PC-3 (cell line): ENCODE measurements around the gene CSTPP1. TPM values are rescaled to one million over a fixed set of nuclear protein-coding genes. Genes with fewer than 3 reads are reported as not detected.

Experiments used
- ATAC-seq: fragments of 200-7000 bp; cut with Tn5 transposase; 2 replicates; pipeline ENCODE4 v1.9.1; 2020; ENCODE audit warnings: mild to moderate bottlenecking, moderate library complexity
- BruUV-seq: library from RNA; stranded (reverse); fragments of 400-500 nt; replicated peaks from 2 replicates; lab custom pipeline; 2021; lab: Mats Ljungman, UMichigan
- CTCF ChIA-PET: fragments of 300-600 bp; sonication (Branson Sonifier 250); formaldehyde crosslinking; loops from one replicate; lab custom pipeline; 2022; ENCODE audit warnings: antibody characterized with exemption; lab: Charles Lee
- POLR2A ChIA-PET: fragments of 300-600 bp; sonication (Branson Sonifier 250); formaldehyde crosslinking; loops from one replicate; lab custom pipeline; 2022; ENCODE audit warnings: antibody characterized with exemption; ENCODE audit not compliant: unreplicated experiment; lab: Charles Lee
- DNase-seq: peaks from one replicate; pipeline ENCODE4 v3.0.0-alpha.2; 2015
- H2AFZ ChIP-seq: fragments of 300-600 bp; sonication (generic); 2 replicates; pipeline ENCODE4 v1.6.0; 2016; ENCODE audit warnings: antibody characterized with exemption, low read length
- H3F3A ChIP-seq: fragments of 300-600 bp; sonication (generic); one replicate; pipeline ENCODE4 v1.6.0; 2017; ENCODE audit warnings: antibody characterized with exemption, low read length, control low read depth, mild to moderate bottlenecking; ENCODE audit not compliant: unreplicated experiment
- H3K27ac ChIP-seq: fragments of 300-600 bp; sonication (generic); 2 replicates; pipeline ENCODE4 v1.5.1; 2016; ENCODE audit warnings: mild to moderate bottlenecking, low read length
- H3K27me3 ChIP-seq: fragments of 300-600 bp; sonication (generic); 2 replicates; pipeline ENCODE4 v1.6.1; 2016; ENCODE audit warnings: low read length, mixed read lengths
- H3K36me3 ChIP-seq: fragments of 300-600 bp; sonication (generic); 2 replicates; pipeline ENCODE4 v1.6.1; 2016; ENCODE audit warnings: low read depth, mixed run types, low read length, mixed read lengths
- H3K4me1 ChIP-seq: fragments of 300-600 bp; sonication (generic); 2 replicates; pipeline ENCODE4 v1.5.1; 2016; ENCODE audit warnings: low read length; ENCODE audit not compliant: insufficient read depth
- H3K4me2 ChIP-seq: fragments of 300-600 bp; sonication (generic); 2 replicates; pipeline ENCODE4 v1.6.0; 2016; ENCODE audit warnings: low read length
- H3K4me3 ChIP-seq: fragments of 300-600 bp; sonication (generic); 2 replicates; pipeline ENCODE4 v1.5.1; 2016; ENCODE audit warnings: mild to moderate bottlenecking, low read length, mixed read lengths
- H3K79me2 ChIP-seq: fragments of 300-600 bp; sonication (generic); 2 replicates; pipeline ENCODE4 v1.6.1; 2017; ENCODE audit warnings: low read length, mixed read lengths
- H3K9ac ChIP-seq: fragments of 300-600 bp; sonication (generic); 2 replicates; pipeline ENCODE4 v1.6.0; 2016; ENCODE audit warnings: mild to moderate bottlenecking, low read length
- H3K9me2 ChIP-seq: fragments of 300-600 bp; sonication (generic); replicated peaks from 2 replicates; pipeline ENCODE4 v1.6.1; 2016; ENCODE audit warnings: mixed run types, low read length, mixed read lengths
- H3K9me3 ChIP-seq: fragments of 300-600 bp; sonication (generic); 2 replicates; pipeline ENCODE4 v1.6.1; 2016; ENCODE audit warnings: low read length, mixed read lengths
- H4K20me1 ChIP-seq: fragments of 300-600 bp; sonication (generic); 2 replicates; pipeline ENCODE4 v1.6.1; 2016; ENCODE audit warnings: low read length, mixed read lengths
- EZH2 ChIP-seq: fragments of 300-600 bp; sonication (generic); IDR thresholded peaks from one replicate; pipeline ENCODE4 v1.6.1; 2017; ENCODE audit warnings: antibody characterized with exemption, mild to moderate bottlenecking, low read length; ENCODE audit not compliant: unreplicated experiment
- EZH2phosphoT487 ChIP-seq: fragments of 300-600 bp; sonication (generic); IDR thresholded peaks from 2 replicates; pipeline ENCODE4 v1.6.1; 2018; ENCODE audit warnings: mild to moderate bottlenecking, antibody characterized with exemption, low read length, borderline replicate concordance
- intact Hi-C: fragments of 100-400 bp; cut with micrococcal nuclease; formaldehyde crosslinking; loops from 2 replicates; pipeline ENCODE4 v1.9.0; 2023
- total RNA-seq: library from RNA; depleted of rRNA; stranded (reverse); fragments of >200 nt; gene quantifications from 2 replicates; pipeline ENCODE4 v1.2.3, GENCODE V29; 2014
- TF ChIP-seq, protein P1 (sequence below): fragments of 300-600 bp; sonication (generic); conservative IDR thresholded peaks from 2 replicates; pipeline ENCODE4 v1.5.1; 2017; ENCODE audit warnings: antibody characterized with exemption, low read depth, mild to moderate bottlenecking, low read length

Gene CSTPP1
- total RNA-seq, 1 experiment from 2014 or later, result 21.7 TPM

DNA sequence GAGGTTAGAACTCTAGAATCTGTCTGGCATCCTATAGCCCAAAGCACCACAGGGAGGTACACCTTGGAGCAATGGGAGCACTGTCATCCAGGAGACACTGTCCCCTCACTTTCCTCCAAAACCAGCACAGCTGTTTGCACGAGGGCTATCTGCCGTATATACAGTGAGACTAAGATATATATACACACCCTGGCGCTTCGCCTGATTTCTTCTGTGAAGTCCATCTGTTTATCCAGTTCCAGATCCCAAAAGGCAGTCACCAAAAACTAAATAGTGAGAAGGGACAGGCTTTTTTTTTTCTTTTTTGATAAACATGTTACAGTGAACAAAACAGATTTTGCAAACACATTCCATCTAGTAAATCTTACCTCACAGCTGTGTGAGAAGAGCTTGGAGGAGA lies 171.7 kb downstream of the CSTPP1 start:
- no peak for TF ChIP-seq EZH2phosphoT487
- TF ChIP-seq, protein P1, sequence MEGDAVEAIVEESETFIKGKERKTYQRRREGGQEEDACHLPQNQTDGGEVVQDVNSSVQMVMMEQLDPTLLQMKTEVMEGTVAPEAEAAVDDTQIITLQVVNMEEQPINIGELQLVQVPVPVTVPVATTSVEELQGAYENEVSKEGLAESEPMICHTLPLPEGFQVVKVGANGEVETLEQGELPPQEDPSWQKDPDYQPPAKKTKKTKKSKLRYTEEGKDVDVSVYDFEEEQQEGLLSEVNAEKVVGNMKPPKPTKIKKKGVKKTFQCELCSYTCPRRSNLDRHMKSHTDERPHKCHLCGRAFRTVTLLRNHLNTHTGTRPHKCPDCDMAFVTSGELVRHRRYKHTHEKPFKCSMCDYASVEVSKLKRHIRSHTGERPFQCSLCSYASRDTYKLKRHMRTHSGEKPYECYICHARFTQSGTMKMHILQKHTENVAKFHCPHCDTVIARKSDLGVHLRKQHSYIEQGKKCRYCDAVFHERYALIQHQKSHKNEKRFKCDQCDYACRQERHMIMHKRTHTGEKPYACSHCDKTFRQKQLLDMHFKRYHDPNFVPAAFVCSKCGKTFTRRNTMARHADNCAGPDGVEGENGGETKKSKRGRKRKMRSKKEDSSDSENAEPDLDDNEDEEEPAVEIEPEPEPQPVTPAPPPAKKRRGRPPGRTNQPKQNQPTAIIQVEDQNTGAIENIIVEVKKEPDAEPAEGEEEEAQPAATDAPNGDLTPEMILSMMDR, result no peak
- no peak for TF ChIP-seq EZH2
- POLR2A ChIA-PET, result no interaction called here
- CTCF ChIA-PET, result no interaction called here

DNA sequence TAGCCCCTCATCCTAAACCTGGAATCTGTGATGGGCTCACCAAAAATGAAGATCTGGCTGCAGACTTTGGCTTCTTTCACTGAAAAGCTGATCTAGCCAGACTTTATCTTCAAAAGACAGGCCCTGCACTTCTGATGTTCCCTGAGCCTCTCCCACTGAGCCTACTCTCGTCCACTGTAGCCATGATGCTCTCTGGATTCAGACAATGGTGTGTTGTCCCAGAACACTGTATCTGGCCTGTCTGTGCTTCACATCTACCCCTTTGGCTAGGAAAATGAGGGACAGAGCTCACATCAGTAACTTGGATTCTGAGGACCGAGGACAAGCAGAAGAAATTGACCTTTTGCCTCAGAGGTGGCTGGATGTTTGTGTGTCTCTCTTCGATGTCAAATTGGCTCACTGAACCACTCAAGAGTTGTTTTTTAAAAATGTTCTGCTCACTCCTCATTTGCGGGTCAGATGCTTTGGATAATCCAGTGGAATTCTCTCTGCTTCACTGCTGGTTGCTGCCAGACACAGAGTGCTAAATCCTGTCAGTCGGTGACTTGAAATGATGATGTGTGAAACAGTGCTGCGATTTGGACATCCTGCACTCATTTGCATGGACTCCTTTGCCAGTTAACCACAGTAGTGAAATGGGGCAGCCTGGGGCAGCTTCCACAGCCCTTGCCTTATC lies 172.6 kb downstream of the CSTPP1 start:
- DNase-seq, result no peak
- ChIA-PET CTCF (no interaction called here), POLR2A (no interaction called here)
- H3K9me2 ChIP-seq, result no peaks in the 10 kb centered on the region
- H3K79me2 ChIP-seq, result no peaks in the 10 kb centered on the region
- H3K4me2 ChIP-seq, result no peak overlapping the region
- no peaks in the 10 kb centered on the region for H3F3A ChIP-seq
- H3K4me3 ChIP-seq, result no peak overlapping the region
- H3K9me3 ChIP-seq, result no peaks in the 10 kb centered on the region
- intact Hi-C loops, result no loop called here
- no peak overlapping the region for H3K9ac ChIP-seq
- H3K27ac ChIP-seq, result no peak overlapping the region
- TF ChIP-seq EZH2phosphoT487 (no peak), EZH2 (no peak)
- TF ChIP-seq, protein P1, result no peak
- no peak for ATAC-seq
- H3K27me3 ChIP-seq, result no peaks in the 10 kb centered on the region
- H2AFZ ChIP-seq, result no peak overlapping the region
- no peaks in the 10 kb centered on the region for H4K20me1 ChIP-seq
- H3K4me1 ChIP-seq, result no peaks in the 10 kb centered on the region
- BruUV-seq, result no TSS peak
- H3K36me3 ChIP-seq, result no peaks in the 10 kb centered on the region

More for the DNA sequence above, 171.7 kb downstream of the CSTPP1 start:
- Histone ChIP-seq H3K27me3 (no peaks in the 10 kb centered on the region), H3K9me3 (no peaks in the 10 kb centered on the region), H3K4me2 (no peak overlapping the region), H3K27ac (no peak overlapping the region), H3K9ac (no peak overlapping the region), H4K20me1 (no peaks in the 10 kb centered on the region), H3K36me3 (no peaks in the 10 kb centered on the region), H3K79me2 (no peaks in the 10 kb centered on the region), H3K4me3 (no peak overlapping the region), H2AFZ (no peak overlapping the region), H3K4me1 (no peaks in the 10 kb centered on the region), H3F3A (no peaks in the 10 kb centered on the region), H3K9me2 (no peaks in the 10 kb centered on the region)
- no peak for DNase-seq
- ATAC-seq, result no peak
- no TSS peak for BruUV-seq
- intact Hi-C loops, result no loop called here

DNA sequence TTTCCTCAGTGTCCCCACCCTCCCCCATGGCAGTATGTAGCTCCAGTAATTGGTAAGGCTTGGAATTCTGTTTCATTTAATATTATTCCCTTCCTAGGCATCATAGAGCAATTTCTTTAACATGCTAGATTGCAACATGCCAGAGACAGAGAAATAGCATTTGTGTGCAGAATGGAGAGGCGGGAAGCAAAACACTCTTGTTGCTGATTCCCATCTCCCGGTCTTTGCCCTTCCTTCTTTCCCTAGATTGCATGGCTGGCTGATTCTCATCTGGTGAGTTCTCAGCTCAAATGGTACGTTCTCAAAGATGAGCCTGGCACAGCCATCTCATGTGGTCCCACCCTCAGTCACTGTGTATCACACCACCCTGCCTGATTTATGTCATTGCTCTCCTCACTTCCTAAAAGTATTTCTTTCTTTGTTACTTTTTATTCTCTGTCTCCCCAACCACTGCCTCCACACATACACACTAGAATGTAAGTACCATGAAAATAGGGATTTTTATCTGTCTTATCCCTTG lies 173.2 kb downstream of the CSTPP1 start:
- Histone ChIP-seq H3F3A (no peaks in the 10 kb centered on the region), H2AFZ (no peak overlapping the region), H4K20me1 (no peaks in the 10 kb centered on the region), H3K9me2 (no peaks in the 10 kb centered on the region), H3K36me3 (no peaks in the 10 kb centered on the region), H3K27ac (no peak overlapping the region), H3K4me3 (no peak overlapping the region), H3K4me1 (no peaks in the 10 kb centered on the region), H3K4me2 (no peak overlapping the region), H3K9ac (no peak overlapping the region), H3K27me3 (no peaks in the 10 kb centered on the region), H3K79me2 (no peaks in the 10 kb centered on the region), H3K9me3 (no peaks in the 10 kb centered on the region)
- BruUV-seq, result no TSS peak
- POLR2A ChIA-PET, result no interaction called here
- TF ChIP-seq, protein P1, result no peak
- TF ChIP-seq EZH2phosphoT487 (no peak), EZH2 (no peak)
- ATAC-seq (no peak), DNase-seq (no peak)
- CTCF ChIA-PET, result no interaction called here
- intact Hi-C loops, result no loop called here
